Osteoblast (primary cell): Measurements from ENCODE around the gene TMEM42. TPM values are rescaled to one million over a fixed set of nuclear protein-coding genes. Genes with fewer than 3 reads are reported as not detected.
"Not testable (repeated sequence)": the region's sequence is repeated elsewhere in the genome, so short reads cannot be mapped to it uniquely, and the experiment has no call there.

Source experiments
- DNase-seq: peaks from one replicate; pipeline ENCODE4 v3.0.0; 2011; ENCODE audit warnings: low spot score, mixed read lengths; ENCODE audit not compliant: insufficient read length; ENCODE audit errors: missing footprints
- H2AFZ ChIP-seq: 2 replicates; pipeline ENCODE4 v1.6.0; 2011; ENCODE audit warnings: mild to moderate bottlenecking, low read length
- H3K27ac ChIP-seq: 2 replicates; pipeline ENCODE4 v1.5.1; 2011; ENCODE audit warnings: mild to moderate bottlenecking, low read depth, low read length, moderate library complexity
- H3K27me3 ChIP-seq: 2 replicates; pipeline ENCODE4 v1.6.0; 2012; ENCODE audit warnings: mild to moderate bottlenecking, control low read depth, inconsistent platforms, low read length, moderate library complexity; ENCODE audit not compliant: insufficient read depth
- H3K36me3 ChIP-seq: 2 replicates; pipeline ENCODE4 v1.5.1; 2011; ENCODE audit warnings: mild to moderate bottlenecking, low read length, control low read depth, moderate library complexity; ENCODE audit not compliant: insufficient read depth
- H3K4me1 ChIP-seq: 2 replicates; pipeline ENCODE4 v1.5.1; 2011; ENCODE audit warnings: mild to moderate bottlenecking, low read length, control low read depth, moderate library complexity; ENCODE audit not compliant: insufficient read depth
- H3K4me2 ChIP-seq: 2 replicates; pipeline ENCODE4 v1.6.0; 2011; ENCODE audit warnings: mild to moderate bottlenecking, low read length; ENCODE audit not compliant: insufficient read depth
- H3K4me3 ChIP-seq: fragments of 200-600 bp; sonication (generic); 3 replicates; pipeline ENCODE4 v1.5.1; 2012; ENCODE audit warnings: mild to moderate bottlenecking, low read length, inconsistent platforms; ENCODE audit not compliant: insufficient read depth
- H3K79me2 ChIP-seq: 2 replicates; pipeline ENCODE4 v1.6.0; 2012; ENCODE audit warnings: mild to moderate bottlenecking, low read length, control low read depth, inconsistent platforms; ENCODE audit not compliant: insufficient read depth
- H3K9me3 ChIP-seq: 2 replicates; pipeline ENCODE4 v1.5.1; 2011; ENCODE audit warnings: low read depth, low read length, control low read depth
- H4K20me1 ChIP-seq: 2 replicates; pipeline ENCODE4 v1.6.0; 2012; ENCODE audit warnings: mild to moderate bottlenecking, low read length, control low read depth; ENCODE audit not compliant: insufficient read depth
- CTCF ChIP-seq: IDR thresholded peaks from 2 replicates; pipeline ENCODE4 v1.5.1; 2011; ENCODE audit warnings: mild to moderate bottlenecking, low read depth, low read length, moderate library complexity; ENCODE audit errors: extremely low read depth
- total RNA-seq: library from RNA; depleted of rRNA; stranded (reverse); fragments of >200 nt; gene quantifications from 2 replicates; pipeline ENCODE4 v1.2.3, GENCODE V29; 2012

Gene TMEM42
- total RNA-seq, result 15.6 and 18.1 TPM in 2 replicates

- Histone ChIP-seq H3K27me3 (no peaks in the 10 kb centered on the region), H3K9me3 (no peaks in the 10 kb centered on the region), H3K4me3 (peak within 1 kb of the TSS; percentile 83), H3K27ac (peak within 1 kb of the TSS; percentile 83), H2AFZ (peak within 1 kb of the TSS; percentile 93), H3K79me2 (peaks cover 8% of the 10 kb centered on the region), H3K4me2 (peak within 1 kb of the TSS; percentile 100), H3K4me1 (peaks cover 6% of the 10 kb centered on the region), H3K36me3 (no peaks in the 10 kb centered on the region), H4K20me1 (no peaks in the 10 kb centered on the region)
- DNase-seq, result peak; percentile 100
- TF ChIP-seq CTCF, result no peak
Observed at GRCh38 chr3:44861412-44862225, at the start of gene TMEM42. TSS of gene TMEM42 (plus strand) at chr3:44861912. CDS start at chr3:44861925, 13 bp downstream.

DNA sequence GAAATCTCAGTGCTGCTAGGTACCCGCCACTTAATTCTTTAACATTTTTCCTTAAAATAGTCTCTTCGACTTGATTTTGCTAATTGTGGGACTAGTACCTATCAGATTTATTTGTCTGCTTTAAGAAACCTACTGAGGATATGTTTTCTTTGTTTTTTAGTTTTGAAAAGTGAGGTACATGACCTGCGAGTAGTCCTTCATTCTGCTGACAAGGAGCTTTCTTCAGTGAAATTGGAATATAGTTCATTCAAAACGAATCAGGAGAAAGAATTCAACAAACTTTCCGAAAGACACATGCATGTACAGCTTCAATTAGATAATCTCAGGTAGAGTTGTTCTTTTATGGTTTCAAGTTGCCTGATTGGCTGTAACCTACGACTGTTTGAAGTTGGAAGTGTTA lies 47.0 kb upstream of the TMEM42 start:
- no peak for DNase-seq
- Histone ChIP-seq H4K20me1 (no peaks in the 10 kb centered on the region), H3K79me2 (no peaks in the 10 kb centered on the region), H3K4me2 (no peak overlapping the region), H3K9me3 (no peaks in the 10 kb centered on the region), H3K27me3 (no peaks in the 10 kb centered on the region), H3K36me3 (no peaks in the 10 kb centered on the region), H3K4me1 (no peaks in the 10 kb centered on the region), H3K4me3 (no peak overlapping the region), H2AFZ (no peak overlapping the region), H3K27ac (no peak overlapping the region)
- TF ChIP-seq CTCF, result no peak

GRCh38 chr3:44816334-44816733 lies 45.4 kb upstream of the TMEM42 start:
- H3K27ac ChIP-seq, H3K4me2 ChIP-seq, H3K36me3 ChIP-seq, H4K20me1 ChIP-seq, DNase-seq, H3K27me3 ChIP-seq, H3K4me3 ChIP-seq, H3K79me2 ChIP-seq, H2AFZ ChIP-seq, H3K9me3 ChIP-seq, H3K4me1 ChIP-seq: not testable (repeated sequence)

DNA sequence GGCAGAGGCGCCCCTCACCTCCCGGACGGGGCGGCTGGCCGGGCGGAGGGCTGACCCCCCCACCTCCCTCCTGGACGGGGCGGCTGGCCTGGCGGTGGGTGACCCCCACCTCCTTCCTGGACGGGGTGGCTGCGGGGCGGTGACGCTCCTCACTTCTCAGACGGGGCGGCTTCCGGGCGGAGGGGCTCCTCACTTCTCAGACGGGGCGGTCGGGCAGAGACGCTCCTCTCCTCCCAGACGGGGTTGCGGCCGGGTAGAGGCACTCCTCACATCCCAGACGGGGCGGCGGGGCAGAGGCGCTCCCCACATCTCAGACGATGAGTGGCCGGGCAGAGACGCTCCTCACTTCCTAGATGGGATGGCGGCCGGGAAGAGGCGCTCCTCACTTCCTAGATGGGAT lies 40.5 kb upstream of the TMEM42 start:
- not testable (repeated sequence) for H3K9me3 ChIP-seq, H3K27me3 ChIP-seq, H3K36me3 ChIP-seq, H3K79me2 ChIP-seq, DNase-seq, H2AFZ ChIP-seq, H3K27ac ChIP-seq, H4K20me1 ChIP-seq, H3K4me2 ChIP-seq, H3K4me3 ChIP-seq
- peaks cover 11% of the 10 kb centered on the region for H3K4me1 ChIP-seq

- Histone ChIP-seq H3K79me2 (no peaks in the 10 kb centered on the region), H3K27me3 (no peaks in the 10 kb centered on the region), H3K9me3 (no peaks in the 10 kb centered on the region), H3K4me2 (peak overlapping the region; percentile 0), H4K20me1 (no peaks in the 10 kb centered on the region), H2AFZ (peak overlapping the region; percentile 35), H3K4me3 (no peak overlapping the region), H3K36me3 (peaks cover 3% of the 10 kb centered on the region), H3K4me1 (peaks cover 11% of the 10 kb centered on the region), H3K27ac (peak overlapping the region; percentile 45)
- peak; percentile 93 for DNase-seq
- no peak for TF ChIP-seq CTCF
Observed at GRCh38 chr3:44825264-44825925, 36.3 kb upstream of the TMEM42 start.
